Vagina (tissue), 2 donors: Measurements from ENCODE around the gene PLA2G4C. TPM values are rescaled to one million over a fixed set of nuclear protein-coding genes. Genes with fewer than 3 reads are reported as not detected.

ENCODE experiments used
- DNase-seq, 2 donors: peaks; one replicate each; pipeline ENCODE4 v3.0.0-alpha.2; 2017; ENCODE audit errors: extremely low spot score in 2 of 2
- H3K27ac ChIP-seq: fragments of 200-600 bp; sonication (generic); one replicate; pipeline ENCODE4 v1.5.1; 2019
- H3K27me3 ChIP-seq: fragments of 200-600 bp; sonication (generic); one replicate; pipeline ENCODE4 v1.5.1; 2019
- H3K36me3 ChIP-seq, 2 donors: fragments of 200-600 bp; sonication (generic); one replicate each; pipeline ENCODE4 v1.5.1; 2017 to 2019
- H3K4me1 ChIP-seq: fragments of 200-600 bp; sonication (generic); one replicate; pipeline ENCODE4 v1.5.1; 2019
- H3K4me3 ChIP-seq, 2 donors: fragments of 200-600 bp; sonication (generic); 1 replicate in 1 of 2; 2 replicates in 1 of 2; pipeline ENCODE4 v1.5.1; 2016 to 2019
- H3K9me3 ChIP-seq: fragments of 200-600 bp; sonication (generic); one replicate; pipeline ENCODE4 v1.5.1; 2019
- POLR2A ChIP-seq, 2 donors: fragments of 450-650 bp; IDR thresholded peaks; one replicate each; pipeline ENCODE4 v1.6.1; 2017; ENCODE audit warnings: antibody characterized with exemption in 2 of 2, mild to moderate bottlenecking in 2 of 2, moderate library complexity in 2 of 2
- POLR2AphosphoS5 ChIP-seq, 2 donors: sonication (generic); formaldehyde crosslinking; IDR thresholded peaks; one replicate each; pipeline ENCODE4 v1.9.0; 2017; ENCODE audit warnings: antibody characterized with exemption in 2 of 2, mild to moderate bottlenecking in 2 of 2, low read depth in 1 of 2; ENCODE audit not compliant: insufficient read depth in 1 of 2
- intact Hi-C: fragments of 100-400 bp; cut with DNase I; formaldehyde crosslinking; loops from one replicate; pipeline ENCODE4 v1.15.1; 2023
- total RNA-seq: library from RNA; depleted of rRNA; stranded (reverse); fragments of >200 nt; gene quantifications from one replicate; pipeline ENCODE4 v1.2.3, GENCODE V29; 2016
- TF ChIP-seq, protein P1 (sequence below), 3 experiments: fragments of 450-650 bp in 2 of 3; fragments of 200-600 bp in 1 of 3; sonication (generic) in 1 of 3; IDR thresholded peaks; one replicate each; pipeline ENCODE4 v1.5.1; 2017 to 2019; ENCODE audit warnings: antibody characterized with exemption in 3 of 3, mild to moderate bottlenecking in 2 of 3, moderate library complexity in 2 of 3

The PLA2G4C gene
- total RNA-seq, 1 donor from 2014 or later = 7.1 TPM

GRCh38 chr19:48025480-48025879 is 85.1 kb downstream of the PLA2G4C start:
- Histone ChIP-seq H3K4me3 (no peak overlapping the region), H3K36me3 (no peaks in the 10 kb centered on the region), H3K9me3 (no peaks in the 10 kb centered on the region), H3K27ac (no peak overlapping the region), H3K27me3 (no peaks in the 10 kb centered on the region), H3K4me1 (no peaks in the 10 kb centered on the region)
- DNase-seq = no peak
- intact Hi-C loops = no loop called here
- TF ChIP-seq, protein P1, sequence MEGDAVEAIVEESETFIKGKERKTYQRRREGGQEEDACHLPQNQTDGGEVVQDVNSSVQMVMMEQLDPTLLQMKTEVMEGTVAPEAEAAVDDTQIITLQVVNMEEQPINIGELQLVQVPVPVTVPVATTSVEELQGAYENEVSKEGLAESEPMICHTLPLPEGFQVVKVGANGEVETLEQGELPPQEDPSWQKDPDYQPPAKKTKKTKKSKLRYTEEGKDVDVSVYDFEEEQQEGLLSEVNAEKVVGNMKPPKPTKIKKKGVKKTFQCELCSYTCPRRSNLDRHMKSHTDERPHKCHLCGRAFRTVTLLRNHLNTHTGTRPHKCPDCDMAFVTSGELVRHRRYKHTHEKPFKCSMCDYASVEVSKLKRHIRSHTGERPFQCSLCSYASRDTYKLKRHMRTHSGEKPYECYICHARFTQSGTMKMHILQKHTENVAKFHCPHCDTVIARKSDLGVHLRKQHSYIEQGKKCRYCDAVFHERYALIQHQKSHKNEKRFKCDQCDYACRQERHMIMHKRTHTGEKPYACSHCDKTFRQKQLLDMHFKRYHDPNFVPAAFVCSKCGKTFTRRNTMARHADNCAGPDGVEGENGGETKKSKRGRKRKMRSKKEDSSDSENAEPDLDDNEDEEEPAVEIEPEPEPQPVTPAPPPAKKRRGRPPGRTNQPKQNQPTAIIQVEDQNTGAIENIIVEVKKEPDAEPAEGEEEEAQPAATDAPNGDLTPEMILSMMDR (IDR thresholded peaks at IDR 0.05) = no peak
- TF ChIP-seq POLR2A (IDR thresholded peaks at IDR 0.05) (no peak), POLR2AphosphoS5 (IDR thresholded peaks at IDR 0.05; ENCODE audit: insufficient read depth in 1 of 2, low read depth in 1 of 2) (no peak)

GRCh38 chr19:48023518-48023917 is 87.1 kb downstream of the PLA2G4C start:
- Histone ChIP-seq H3K4me1 (no peaks in the 10 kb centered on the region), H3K27me3 (no peaks in the 10 kb centered on the region), H3K27ac (no peak overlapping the region), H3K9me3 (no peaks in the 10 kb centered on the region), H3K36me3 (no peaks in the 10 kb centered on the region), H3K4me3 (no peak overlapping the region)
- TF ChIP-seq, protein P1 (IDR thresholded peaks at IDR 0.05) = no peak
- TF ChIP-seq POLR2A (IDR thresholded peaks at IDR 0.05) = no peak
- TF ChIP-seq POLR2AphosphoS5 (IDR thresholded peaks at IDR 0.05; ENCODE audit: insufficient read depth in 1 of 2, low read depth in 1 of 2) = no peak
- DNase-seq = no peak
- intact Hi-C loops = no loop called here

- intact Hi-C loops = no loop called here
- no peaks in the 10 kb centered on the region for H3K9me3 ChIP-seq
- H3K4me3 ChIP-seq = no peak overlapping the region
- no peaks in the 10 kb centered on the region for H3K36me3 ChIP-seq
- no peak for DNase-seq
- H3K27me3 ChIP-seq = no peaks in the 10 kb centered on the region
- no peak for TF ChIP-seq POLR2AphosphoS5 (IDR thresholded peaks at IDR 0.05; ENCODE audit: insufficient read depth in 1 of 2, low read depth in 1 of 2)
- H3K27ac ChIP-seq = no peak overlapping the region
- no peaks in the 10 kb centered on the region for H3K4me1 ChIP-seq
Observed at GRCh38 chr19:48023011-48023410, 87.6 kb downstream of the PLA2G4C start.

DNA sequence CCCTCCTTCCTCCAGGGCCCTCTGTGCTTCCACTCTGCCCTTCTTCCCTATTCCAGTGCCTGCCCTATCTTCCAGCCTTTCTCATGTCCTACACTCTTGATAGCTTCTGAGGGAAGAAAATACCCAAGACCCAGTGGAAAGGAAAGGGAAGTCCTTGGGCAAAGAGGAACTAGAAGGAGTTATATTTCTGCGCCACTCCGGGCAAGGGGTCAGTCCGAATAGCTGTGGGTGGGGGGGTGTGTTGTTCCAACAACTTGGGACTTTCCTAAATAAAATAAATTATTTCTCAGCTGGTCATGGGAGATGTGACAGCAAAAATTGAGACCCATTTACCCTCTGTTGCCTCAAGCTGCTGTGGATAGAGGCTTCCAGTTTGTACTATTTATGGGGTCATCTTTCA is 89.9 kb downstream of the PLA2G4C start:
- no peaks in the 10 kb centered on the region for H3K27me3 ChIP-seq
- H3K9me3 ChIP-seq = no peaks in the 10 kb centered on the region
- no peak for DNase-seq
- intact Hi-C loops = no loop called here
- H3K36me3 ChIP-seq = no peaks in the 10 kb centered on the region
- no peak overlapping the region for H3K27ac ChIP-seq
- no peaks in the 10 kb centered on the region for H3K4me1 ChIP-seq
- H3K4me3 ChIP-seq = no peak overlapping the region
- TF ChIP-seq, protein P1 (IDR thresholded peaks at IDR 0.05) = no peak

DNA sequence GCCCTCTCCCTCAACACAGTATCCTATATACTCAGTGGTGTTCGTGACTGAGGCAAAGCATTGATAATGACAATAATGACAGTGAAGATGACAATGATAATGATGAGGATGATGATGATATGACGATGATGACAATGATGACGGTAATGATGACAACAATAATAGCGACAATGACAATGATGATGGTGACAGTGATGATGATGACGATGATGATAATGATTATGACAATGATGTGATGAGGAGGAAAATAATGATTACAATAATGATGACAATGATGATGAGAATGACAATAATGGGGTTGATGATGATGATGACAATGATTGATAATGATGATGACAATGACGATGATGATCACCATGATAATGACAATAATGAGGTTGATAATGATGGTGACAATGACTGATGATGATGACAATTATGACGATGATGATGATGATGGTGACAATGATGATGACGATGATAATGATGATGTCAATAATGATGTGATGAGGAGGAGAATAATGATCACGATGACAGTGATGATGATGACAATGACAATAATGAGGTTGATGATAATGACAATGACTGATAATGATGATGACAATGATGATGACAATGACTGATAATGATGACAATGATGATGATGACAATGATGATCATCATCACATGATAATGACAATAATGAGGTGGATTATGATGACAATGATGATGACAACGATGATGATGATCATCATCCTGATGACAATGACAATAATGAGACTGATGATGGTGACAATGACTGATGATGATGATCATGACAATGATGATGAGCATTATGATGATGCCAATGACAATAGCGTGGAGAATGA is 99.5 kb downstream of the PLA2G4C start:
- intact Hi-C loops = no loop called here
- DNase-seq = no peak

More for the DNA sequence above, 99.5 kb downstream of the PLA2G4C start:
- H3K4me1 ChIP-seq = no peaks in the 10 kb centered on the region
- no peak overlapping the region for H3K27ac ChIP-seq
- no peaks in the 10 kb centered on the region for H3K36me3 ChIP-seq
- no peaks in the 10 kb centered on the region for H3K27me3 ChIP-seq
- no peak overlapping the region for H3K4me3 ChIP-seq
- TF ChIP-seq POLR2A (IDR thresholded peaks at IDR 0.05) = no peak
- TF ChIP-seq, protein P1 (IDR thresholded peaks at IDR 0.05) = no peak
- TF ChIP-seq POLR2AphosphoS5 (IDR thresholded peaks at IDR 0.05; ENCODE audit: insufficient read depth in 1 of 2, low read depth in 1 of 2) = no peak
- H3K9me3 ChIP-seq = no peaks in the 10 kb centered on the region
